Measurements from ENCODE around the gene CRYGN. TPM values are rescaled to one million over a fixed set of nuclear protein-coding genes. Genes with fewer than 3 reads are reported as not detected.

Gene CRYGN
- total and polyA plus RNA-seq, 2 of the 13 experiments (the other 11 are each of a cell fraction or from before 2014, with no cell fraction given), result 0.11 TPM; not detected in 1

GRCh38 chr7:151431281-151431767 is 8.6 kb downstream of the CRYGN start:
- no TSS peak for BruUV-seq (replicated peaks)
- Histone ChIP-seq H3K9me3 (ENCODE audit: low read length) (no peaks in the 10 kb centered on the region), H3K4me2 (ENCODE audit: low read depth, low read length) (no peak overlapping the region), H4K20me1 (ENCODE audit: insufficient read depth, low read length) (no peaks in the 10 kb centered on the region), H3K9ac (ENCODE audit: insufficient read depth, low read depth, low read length) (no peak overlapping the region), H3K4me3 (replicated peaks in 1 of 3; ENCODE audit: insufficient read depth in 1 of 3, low read depth in 2 of 3, low read length in 3 of 3) (no peak overlapping the region), H3K27ac (ENCODE audit: extremely low read length, insufficient read depth, low read length) (no peak overlapping the region), H3K4me1 (ENCODE audit: insufficient read depth, low read length) (no peaks in the 10 kb centered on the region), H3K79me2 (ENCODE audit: insufficient read depth, low read length) (no peaks in the 10 kb centered on the region), H3K27me3 (ENCODE audit: control insufficient read depth in 1 of 2, insufficient read depth in 2 of 2, low read length in 2 of 2) (peaks cover 11 to 71% of the 10 kb centered on the region in 2 experiments), H2AFZ (ENCODE audit: low read length) (no peak overlapping the region), H3K36me3 (replicated peaks in 1 of 2; ENCODE audit: control insufficient read depth in 1 of 2, insufficient read depth in 2 of 2, low read length in 2 of 2) (no peaks in the 10 kb centered on the region)
- intact Hi-C loops (cut with micrococcal nuclease; ENCODE audit: unreplicated experiment) (no loop called here), in situ Hi-C loops (cut with HindIII; ENCODE audit: extremely low pct_ligation_motif_present, low pct_unique_long_range_greater_than_20kb) (no loop called here)
- CTCF ChIA-PET (ENCODE audit: low intra/inter-chr PET ratio, low total read pairs), result no interaction called here
- FAIRE-seq (no peak), DNase-seq (ENCODE audit: low spot score) (no peak), ATAC-seq (no peak)
- POLR2A ChIA-PET, result no interaction called here
- WGBS (ENCODE audit: low lambda C conversion rate), result 19% methylated on average over 7 of the region's 13 CpGs
- TF ChIP-seq POLR2AphosphoS5 (IDR thresholded peaks at IDR 0.05; ENCODE audit: low read depth, low read length), result no peak
- TF ChIP-seq, protein P1, sequence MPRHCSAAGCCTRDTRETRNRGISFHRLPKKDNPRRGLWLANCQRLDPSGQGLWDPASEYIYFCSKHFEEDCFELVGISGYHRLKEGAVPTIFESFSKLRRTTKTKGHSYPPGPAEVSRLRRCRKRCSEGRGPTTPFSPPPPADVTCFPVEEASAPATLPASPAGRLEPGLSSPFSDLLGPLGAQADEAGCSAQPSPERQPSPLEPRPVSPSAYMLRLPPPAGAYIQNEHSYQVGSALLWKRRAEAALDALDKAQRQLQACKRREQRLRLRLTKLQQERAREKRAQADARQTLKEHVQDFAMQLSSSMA (CRISPR knock-in tag; IDR thresholded peaks at IDR 0.05), result no peak
- TF ChIP-seq SP4 (CRISPR knock-in tag; IDR thresholded peaks at IDR 0.05), result no peak
- no peak for TF ChIP-seq HMGA1 (CRISPR knock-in tag; conservative IDR thresholded peaks at IDR 0.05)
- TF ChIP-seq ZNF737 (CRISPR knock-in tag; IDR thresholded peaks at IDR 0.05; ENCODE audit: borderline replicate concordance), result no peak
- TF ChIP-seq ZNF513 (CRISPR knock-in tag; conservative IDR thresholded peaks at IDR 0.05), result no peak
